Stimulated activated CD4-positive, alpha-beta T cell treated with anti-CD3 and anti-CD28 coated beads, TNF-alpha, amount 100 ng/mL, for 48 hours (primary cell): ENCODE data around the gene HEYL.

ENCODE experiments used
- DNase-seq, 3 donors: peaks; one replicate each; pipeline ENCODE4 v3.0.0-alpha.2; 2020; ENCODE audit warnings: low read depth in 3 of 3

HEYL gene

DNA sequence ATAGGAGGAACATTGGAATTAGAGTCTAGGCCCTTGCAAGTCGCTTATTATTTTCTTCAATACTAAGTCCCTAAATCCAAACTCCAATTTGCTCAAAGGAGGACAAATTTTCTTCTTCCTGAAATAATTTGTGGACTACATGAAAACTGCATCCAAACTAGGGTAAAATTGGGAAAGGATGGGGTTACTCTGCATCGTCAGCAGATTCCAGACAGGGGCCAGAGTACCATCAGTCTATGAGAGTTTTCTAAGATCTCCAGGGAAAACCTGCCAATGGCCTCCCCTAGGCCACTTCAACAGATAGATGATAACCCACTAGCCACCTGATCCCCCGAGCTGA, 508 bp downstream of the HEYL start:
- no peak for DNase-seq

DNA sequence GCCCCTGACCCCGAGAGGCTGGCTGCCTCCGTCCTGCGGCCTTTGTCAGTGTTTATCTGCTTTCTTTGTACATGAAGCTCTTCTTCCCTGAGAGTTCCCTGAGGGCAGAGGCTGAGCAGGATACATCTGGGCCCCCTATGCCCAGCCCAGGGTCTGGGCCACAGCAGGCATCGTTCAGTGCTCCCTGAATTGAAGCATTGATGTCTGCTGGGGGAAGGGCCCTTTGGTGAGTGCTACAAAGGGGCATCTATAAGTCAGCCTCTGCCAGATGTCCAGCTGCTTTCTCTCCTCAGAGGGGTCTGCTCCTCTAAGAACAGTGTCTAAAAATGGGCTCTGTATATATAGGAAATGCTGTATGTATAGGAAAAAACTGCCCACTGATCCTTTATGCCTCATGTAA, 2.1 kb downstream of the HEYL start:
- no peak for DNase-seq

DNA sequence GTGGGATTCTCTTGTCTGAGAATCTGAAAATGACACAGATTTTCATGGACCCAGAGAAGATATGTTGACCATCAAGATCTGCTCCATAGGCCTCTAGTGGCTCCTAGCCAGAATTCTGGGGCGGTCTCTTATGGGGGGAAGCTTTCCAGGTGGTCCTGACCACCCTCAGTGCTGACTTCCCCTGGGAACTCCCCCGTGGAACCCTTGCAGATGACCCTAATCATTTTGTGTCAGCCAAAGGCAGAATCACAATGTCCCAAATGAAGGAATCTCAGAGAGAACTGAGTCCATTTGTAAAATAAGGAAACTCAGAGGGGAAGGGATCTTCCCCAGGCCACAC, 3.6 kb downstream of the HEYL start:
- DNase-seq, result no peak

DNA sequence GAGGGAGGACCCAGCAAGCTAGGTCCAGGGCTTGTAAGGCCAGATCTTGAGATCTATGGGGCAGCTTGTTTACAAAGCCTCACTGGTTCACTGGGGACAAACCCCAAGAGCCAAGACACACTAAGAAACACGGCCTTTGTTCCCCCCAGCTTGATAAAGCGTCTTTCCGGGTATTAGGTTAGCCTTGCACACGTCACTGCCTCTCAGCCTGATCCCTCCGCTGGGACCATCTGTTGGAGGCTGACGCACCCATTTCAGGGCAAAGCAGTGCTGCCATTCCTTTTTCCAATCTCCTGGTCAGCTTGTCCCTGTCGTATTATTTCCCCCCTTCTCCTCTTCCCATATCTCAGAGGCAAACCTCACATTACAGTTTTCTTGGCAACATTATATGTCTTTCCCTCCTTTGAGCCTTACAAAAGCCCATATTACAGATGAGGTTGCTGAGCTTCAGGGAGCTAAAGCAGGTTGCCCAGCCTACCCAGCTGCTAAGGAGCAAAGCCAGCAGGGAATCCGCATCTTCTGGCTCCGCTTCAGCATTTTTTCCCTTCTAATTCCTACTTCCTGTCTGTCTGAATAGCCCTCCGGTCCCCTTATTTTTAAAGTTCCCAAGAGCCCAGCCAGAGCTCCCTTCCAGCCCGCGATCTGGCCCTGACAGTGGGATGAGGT, 4.1 kb downstream of the HEYL start:
- no peak for DNase-seq

DNA sequence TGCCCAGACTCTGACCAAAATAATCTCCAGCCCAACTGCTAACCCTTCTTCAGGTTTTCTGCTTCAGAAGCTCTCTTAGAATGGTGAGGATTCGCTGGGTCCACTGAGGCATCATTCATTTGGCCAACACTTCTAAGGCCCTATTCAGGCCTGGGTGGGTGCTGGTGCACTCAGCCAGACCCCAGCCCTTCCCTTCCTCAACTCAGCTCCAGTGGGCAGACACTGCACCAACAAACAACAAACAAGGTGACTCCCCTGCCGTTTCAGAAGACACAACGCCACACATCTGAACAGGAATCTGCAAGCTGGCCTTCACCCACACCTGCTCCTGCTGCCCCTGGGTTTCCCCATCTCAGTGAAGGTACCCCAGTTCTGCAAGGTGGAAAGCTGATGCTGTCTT, 6.0 kb downstream of the HEYL start:
- no peak for DNase-seq

DNA sequence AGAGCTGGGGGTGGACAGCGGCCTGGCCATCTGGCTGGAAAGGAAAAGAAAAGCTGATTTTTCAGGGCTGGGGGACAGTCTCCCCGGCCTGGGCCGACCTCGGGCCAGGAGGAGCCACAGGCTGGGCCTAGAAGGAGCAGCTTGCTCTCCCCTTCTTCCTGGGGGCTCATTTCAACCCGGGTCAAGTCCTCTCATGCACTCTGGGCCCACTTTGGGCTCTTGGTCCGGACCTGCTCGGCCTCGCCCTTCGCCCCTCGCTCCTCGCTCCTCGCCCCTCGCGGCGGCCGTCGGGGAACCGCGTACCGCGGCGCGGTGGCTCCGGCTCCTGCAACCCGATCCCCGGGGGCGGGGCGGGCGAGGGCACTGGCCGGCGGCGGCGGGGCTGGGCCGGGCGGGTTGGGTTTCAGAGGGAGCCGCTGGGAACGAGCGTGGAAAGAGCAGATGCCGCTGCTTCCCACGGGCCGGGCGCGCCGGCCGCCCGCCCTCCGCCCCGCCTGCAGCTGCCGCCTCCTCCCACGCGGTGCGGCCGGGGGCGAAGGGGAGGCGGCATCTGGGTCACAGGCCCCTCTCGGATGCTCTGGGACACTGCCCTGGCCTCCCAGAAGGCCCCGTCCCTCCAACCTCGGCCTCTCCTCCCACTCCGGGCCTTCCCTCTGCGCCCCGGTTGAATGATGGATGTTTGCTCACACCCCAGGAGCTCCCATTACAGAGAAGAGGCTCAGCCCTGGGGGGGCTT, 6.6 kb downstream of the HEYL start:
- no peak for DNase-seq

DNA sequence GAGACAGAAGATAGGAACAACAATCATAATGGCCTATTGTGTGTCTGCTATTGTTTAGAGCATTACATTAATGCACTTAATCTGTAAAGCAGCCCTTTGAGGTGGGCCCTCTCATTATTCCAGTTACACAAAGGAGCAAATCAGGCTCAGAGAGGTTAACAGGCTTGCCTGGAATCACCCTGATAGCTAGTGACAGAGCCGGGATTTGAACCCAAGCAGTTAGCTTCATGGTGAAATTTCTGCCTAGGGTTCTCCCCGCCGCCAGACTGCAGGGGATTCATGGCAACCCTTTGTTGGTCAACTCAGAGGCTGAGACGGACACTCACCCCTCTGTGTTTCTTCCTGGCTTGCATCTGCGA, 7.1 kb downstream of the HEYL start:
- DNase-seq, result no peak

DNA sequence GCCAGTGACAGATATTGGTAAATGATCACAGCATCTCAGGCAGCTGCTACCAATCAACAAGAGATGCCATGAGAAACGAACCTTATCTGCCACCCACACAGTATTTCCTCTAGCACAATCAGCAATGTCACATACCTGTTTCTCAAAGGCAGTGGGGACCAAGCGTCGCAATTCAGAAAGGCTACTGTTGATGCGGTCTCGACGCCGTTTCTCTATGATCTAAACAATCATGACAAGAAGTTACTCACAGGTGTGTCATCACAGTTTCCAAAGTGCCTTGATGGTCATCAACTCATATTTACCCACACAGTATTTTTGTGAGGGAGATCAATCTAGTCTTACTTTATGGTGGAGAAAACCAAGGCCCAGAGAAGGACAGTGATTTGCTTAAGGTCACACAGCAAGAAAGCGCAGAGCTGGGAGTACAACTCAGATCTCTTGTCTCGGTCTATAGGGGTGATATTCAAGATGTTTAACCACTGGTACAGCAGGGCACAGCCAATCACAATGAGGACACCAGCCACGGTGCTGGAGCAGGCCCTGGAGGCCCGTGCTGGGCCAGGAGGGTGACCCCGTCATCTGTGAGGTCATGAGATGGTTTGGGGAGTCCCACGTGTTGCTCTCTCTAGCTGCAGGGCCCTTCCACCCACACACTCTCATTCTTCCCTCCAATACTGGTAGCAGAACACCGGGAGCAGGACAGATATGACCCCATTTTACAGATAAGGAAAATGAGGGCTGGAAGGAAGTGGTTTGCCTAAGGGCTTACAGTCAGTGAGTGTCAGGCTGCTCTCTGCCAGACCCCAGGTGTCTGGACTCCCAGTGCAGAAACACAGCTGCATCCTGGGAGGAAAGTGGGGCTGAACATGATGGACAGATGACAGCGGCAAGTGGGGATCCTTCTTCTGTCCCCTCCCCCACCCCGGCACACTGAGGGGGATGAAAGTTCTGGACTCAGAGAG, 7.8 kb downstream of the HEYL start:
- DNase-seq, result peak in 1 of 3 donors; percentile 8

DNA sequence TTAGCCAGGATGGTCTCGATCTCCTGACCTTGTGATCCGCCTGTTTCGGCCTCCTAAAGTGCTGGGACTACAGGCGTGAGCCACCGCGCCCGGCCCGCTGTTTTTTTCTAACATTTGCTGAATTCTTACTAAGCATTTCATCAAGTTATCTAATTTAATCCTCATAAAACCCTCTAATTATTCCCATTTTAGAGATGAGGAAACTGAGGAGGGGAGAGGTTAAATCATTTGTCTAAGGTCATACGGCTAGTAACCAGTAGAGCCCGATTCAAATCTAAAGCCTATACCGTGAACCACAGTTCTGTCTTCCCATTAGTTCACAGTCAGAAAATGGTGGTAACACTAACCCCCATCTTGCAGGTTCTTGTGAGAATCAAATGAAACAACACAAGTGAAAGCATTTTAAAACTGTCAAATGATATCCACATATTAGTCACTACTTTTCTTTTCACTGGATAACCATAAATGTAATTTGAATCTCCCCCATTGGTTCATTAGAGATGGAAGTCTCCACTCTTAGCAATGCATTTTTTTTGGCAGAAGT, 10.6 kb downstream of the HEYL start:
- DNase-seq, result no peak

DNA sequence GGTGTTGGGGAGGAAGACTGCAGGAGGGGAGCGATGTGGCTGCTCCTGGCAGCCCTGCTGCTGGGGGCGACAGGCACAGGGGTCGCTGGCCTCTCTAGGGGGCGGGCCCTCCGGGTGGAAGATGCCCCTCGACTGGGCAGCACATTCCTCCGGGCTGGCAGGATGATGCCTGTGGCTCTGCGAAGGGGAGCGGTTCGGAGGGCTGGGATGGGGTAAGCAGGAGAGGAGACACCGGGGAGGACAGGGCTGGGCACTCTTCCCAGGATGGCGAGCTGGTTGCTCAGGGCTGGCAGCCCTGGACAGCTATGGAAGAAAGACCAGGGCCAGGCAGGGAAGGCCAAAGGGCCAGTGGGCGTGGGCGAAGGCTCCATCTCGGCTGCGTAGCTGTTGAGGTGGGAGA, 12.8 kb downstream of the HEYL start:
- DNase-seq, result no peak

DNA sequence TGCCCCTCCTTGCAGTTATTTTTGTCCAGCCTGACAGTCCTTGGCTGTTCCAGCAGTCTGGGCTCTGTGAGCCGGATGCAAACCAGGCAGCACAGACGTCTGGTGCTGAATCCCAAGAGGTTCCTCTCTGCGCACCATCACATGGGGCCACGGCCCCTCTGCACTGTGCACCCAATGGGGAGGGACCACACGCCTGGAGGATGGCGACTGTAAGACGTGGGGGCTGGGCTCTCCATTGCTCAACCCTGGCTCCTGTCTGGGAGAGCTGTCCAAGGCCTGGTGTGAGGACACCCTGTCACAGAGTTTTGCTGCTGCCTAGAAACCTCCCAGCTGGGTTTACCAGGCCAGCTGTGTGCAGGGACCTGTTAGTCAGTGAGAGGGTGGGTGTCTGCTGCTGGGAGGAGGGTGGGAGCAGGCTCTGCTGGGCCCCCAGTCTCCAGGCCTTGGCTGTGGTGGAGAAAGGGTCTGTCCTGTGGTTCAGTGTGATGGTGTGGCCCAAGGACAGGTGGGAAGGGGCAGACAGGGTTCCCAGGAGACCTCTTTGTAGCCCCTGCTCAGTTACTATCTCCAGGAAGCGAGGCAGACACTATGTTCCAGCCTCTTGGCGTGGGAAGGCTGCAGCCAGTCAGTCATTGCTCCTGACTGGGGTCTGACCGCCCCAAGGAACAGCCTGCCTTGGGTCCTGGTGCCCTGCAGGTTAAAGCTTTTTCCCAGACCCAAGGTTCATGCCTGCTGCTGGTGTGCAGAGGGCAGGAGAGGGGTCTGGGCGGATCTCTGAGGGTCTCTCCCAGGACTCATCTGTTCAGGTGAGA, 13.8 kb downstream of the HEYL start:
- DNase-seq, result no peak

DNA sequence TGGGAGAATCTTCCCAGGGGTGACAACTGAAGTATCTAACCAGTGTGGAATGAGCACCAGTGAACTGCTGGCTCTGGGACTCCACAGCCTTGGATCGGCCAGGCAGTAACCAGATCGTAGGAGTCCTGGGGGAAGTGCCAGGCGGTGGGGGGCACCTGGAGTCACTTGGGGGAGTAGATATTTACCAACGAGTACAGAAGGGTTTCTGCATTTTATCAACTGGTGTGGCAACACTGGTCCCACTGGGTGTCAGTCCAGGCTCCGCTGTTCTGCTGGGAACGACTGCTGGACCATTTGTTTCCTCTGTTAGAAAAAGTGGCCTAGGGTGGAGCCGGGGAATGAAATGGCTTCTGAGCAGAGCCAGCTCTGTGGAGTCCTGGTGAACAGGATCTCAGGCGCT, 14.4 kb downstream of the HEYL start:
- DNase-seq, result no peak

DNA sequence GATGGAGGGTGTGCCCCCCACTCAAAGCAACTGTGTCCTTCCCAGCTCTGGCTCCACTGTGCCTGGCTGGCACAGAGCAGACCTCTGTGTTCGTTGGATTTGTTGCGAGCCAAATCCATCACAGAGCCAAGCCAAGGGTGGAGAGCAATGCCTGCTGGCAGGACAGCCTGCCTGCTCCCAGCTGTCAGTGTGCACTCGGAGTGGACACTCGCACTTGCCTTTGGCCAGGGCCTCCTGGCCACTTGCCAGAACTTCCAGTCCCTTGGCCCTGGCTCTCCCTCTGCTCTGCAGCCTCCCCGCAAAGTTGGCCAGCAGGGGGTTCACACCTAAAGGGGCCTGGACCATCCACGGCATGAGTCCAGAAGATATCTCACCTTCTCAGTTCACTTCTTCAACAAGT, 16.4 kb downstream of the HEYL start:
- no peak for DNase-seq

DNA sequence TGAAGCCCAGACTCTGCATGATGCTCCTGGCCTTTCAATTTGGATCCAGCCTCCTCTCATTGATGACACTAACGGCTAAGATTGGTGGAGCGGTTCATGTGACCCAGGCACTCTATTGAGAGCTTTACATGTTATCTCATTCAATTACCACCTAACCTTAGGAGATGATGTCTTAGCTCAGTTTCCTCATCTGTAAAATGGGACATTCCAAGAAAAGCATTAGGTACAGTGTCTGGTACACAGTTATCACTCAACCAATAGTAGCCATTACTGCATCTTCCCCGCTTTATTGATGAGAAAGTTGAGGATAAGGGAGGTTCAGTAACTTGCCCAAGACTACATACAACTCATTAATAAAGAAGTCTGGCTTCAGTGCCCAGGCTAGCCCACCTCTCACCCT, 17.0 kb downstream of the HEYL start:
- no peak for DNase-seq

DNA sequence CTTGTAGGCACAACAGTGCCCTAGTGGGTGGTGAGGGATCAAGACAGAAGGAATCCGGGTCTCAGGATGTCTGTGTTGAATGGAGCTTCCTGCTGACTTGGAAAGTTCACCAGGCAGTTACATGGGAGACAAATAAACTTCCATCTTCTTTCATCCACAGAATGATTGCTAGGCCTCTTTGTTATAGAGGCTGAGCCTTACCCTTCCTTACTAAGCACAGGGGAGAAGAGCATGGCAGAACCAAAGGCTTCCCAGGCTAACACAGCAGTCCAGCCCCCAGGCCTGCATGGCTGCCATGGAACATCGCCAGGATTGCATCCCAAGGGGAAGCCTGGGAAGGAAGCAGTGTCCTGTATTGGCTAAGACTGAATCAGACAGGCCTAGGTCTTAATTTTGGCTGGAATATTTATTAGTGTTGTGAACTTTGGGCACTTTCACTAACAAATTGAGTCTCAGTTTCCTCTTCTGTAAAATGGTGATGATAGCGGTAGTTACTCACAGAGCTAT, 18.7 kb downstream of the HEYL start:
- DNase-seq, result no peak

DNA sequence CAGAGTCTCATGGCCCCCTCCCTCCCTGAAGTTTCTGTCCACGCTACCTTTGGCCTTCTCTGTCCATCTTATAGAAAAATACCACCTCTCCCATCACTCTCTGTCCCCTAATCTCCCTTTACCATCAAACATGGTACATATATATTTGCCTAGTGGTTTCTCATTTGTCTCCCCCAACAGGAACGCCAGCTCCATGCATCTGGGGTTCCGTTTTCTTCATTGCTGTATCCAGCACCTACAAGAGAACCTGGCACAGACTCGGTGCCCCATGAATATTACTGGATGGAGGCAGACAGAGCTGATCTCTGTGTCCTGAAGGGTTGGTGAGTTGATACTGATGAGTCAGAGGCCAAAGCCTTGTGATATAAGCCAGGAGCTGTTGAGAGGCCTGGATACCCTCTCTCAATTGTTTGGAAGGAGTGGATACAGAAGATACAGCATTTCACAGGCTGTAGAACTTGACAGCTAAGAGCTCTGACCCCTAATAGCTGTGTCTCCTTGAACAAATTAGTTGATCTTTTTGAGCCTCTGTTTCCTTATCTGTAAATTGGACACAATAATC, 21.9 kb downstream of the HEYL start:
- no peak for DNase-seq

DNA sequence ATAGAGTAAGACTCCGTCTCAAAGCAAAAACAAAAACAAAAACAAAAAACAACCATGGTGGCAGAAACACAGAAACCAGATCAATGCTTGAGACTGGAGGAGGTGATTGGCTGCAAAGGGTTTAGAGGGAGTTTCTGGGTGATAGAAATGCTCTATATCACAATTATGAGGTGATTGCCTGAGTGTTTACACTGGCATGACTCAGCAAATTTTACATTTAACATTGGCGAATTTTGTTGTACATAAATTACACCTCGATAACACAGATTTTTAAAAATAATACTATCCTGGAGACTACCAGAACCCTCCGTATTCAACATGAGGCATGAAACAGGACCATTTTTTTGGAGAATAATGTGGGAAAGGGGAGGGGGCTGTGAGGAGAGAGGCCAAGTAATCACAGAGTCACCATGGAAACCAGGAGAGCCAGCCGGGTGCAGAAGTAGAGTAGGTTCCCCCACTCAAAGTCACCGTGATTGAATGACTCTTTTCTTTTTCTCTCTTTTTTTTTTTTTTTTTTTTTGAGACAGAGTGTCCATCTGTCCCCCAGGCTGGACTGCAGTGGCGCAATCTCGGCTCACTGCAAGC, 24.3 kb downstream of the HEYL start:
- DNase-seq, result no peak

DNA sequence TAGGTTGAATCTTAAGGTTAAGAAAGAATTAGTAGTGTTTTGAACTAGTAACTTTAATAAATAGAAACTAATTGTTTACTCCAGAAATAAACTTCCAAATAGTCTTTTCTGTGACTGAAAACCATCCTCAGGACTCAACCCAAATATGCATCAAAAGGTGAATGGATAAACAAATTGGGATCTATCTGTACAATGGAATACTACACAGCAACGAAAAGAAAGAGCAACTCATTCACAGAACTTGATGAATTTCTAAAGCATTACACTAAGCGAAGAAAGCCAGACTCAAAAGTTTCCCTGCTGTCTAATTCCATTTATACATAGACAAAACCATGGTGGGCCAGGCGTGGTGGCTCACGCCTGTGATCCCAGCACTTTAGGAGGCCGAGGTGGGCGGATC, 25.0 kb downstream of the HEYL start:
- no peak for DNase-seq

DNA sequence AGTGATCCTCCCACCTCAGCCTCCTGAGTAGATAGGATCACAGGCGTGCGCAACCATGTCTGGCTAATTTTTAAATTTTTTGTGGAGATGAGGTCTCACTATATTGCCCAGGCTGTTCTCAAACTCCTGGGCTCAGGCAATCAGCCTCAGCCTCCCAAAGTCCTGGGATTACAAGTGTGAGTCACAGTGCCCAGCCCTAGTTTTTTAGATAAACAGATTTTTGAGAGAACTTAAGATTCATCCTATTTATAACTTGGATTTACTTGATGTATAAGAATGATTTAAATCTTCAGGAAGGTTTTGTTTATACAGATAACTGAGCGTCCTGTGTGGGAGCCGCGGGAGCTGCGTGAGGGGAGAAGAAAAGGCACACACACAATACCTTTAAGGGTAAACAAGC, 26.2 kb downstream of the HEYL start:
- DNase-seq, result no peak

DNA sequence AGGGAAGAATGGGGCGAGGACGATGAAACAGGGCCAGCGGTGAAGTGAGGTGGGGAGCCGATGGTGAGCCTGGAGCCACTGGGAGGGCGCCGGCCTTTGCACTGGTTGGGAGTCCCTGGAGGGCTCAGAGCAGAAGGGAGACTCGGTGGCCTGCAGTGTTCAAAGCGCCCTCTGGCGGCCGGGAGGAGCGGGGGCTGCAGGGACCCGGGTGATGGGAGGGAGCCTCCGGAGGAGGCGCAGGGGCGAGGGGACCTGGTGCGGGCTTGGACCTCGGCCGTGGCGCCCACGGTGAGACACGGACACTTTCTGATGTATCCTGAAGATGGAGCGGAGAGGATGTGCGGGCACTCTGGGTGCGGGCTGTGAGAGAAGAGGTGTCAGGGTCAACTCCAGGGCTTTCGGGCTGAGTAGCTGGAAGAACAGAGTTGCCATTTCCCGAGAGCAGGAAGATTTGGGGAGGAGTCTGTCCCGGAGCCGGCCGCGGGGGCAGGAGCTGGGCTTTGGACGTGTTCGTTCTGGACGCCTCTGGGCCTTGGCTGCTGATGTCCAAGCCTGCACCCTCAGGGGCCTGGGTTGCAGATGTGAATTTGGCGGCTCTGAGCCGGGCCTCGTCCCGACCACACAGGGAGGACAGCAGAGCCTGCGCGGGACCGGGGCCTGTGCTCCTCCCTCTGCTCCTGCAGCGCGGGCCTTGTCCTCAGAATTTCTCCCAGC, 29.7 kb downstream of the HEYL start:
- peak; percentile 66 to 77 (median 72) for DNase-seq
